HUES48 (cell line): ENCODE data around the gene CACNA1C.
"Not testable (repeated sequence)": the region's sequence is repeated elsewhere in the genome, so short reads cannot be mapped to it uniquely, and the experiment has no call there.

Experiments
- H3K27ac ChIP-seq: one replicate; pipeline ENCODE4 v1.7.0; 2013; ENCODE audit warnings: low read depth, low read length, inconsistent platforms
- H3K27me3 ChIP-seq: 2 replicates; pipeline ENCODE4 v1.6.1; 2013; ENCODE audit warnings: mild to moderate bottlenecking, low read length; ENCODE audit not compliant: control insufficient read depth, insufficient read depth
- H3K36me3 ChIP-seq: 2 replicates; pipeline ENCODE4 v1.6.1; 2013; ENCODE audit warnings: low read length; ENCODE audit not compliant: control insufficient read depth, insufficient read depth
- H3K4me1 ChIP-seq: 2 replicates; pipeline ENCODE4 v1.6.1; 2013; ENCODE audit warnings: mild to moderate bottlenecking, low read length; ENCODE audit not compliant: control insufficient read depth, insufficient read depth
- H3K4me3 ChIP-seq: 2 replicates; pipeline ENCODE4 v1.5.1; 2013; ENCODE audit warnings: mild to moderate bottlenecking, low read depth, low read length
- H3K9ac ChIP-seq: 2 replicates; pipeline ENCODE4 v1.6.1; 2013; ENCODE audit warnings: mild to moderate bottlenecking, low read depth, low read length, moderate library complexity
- H3K9me3 ChIP-seq: 2 replicates; pipeline ENCODE4 v1.6.1; 2013; ENCODE audit warnings: low read length; ENCODE audit not compliant: control insufficient read depth, insufficient read depth

CACNA1C gene

GRCh38 chr12:2248087-2248900, 195.5 kb downstream of the CACNA1C start:
- Histone ChIP-seq H3K27me3 (no peaks in the 10 kb centered on the region), H3K9me3 (no peaks in the 10 kb centered on the region), H3K36me3 (no peaks in the 10 kb centered on the region), H3K4me3 (no peak overlapping the region), H3K27ac (no peak overlapping the region), H3K4me1 (peaks cover 37% of the 10 kb centered on the region), H3K9ac (no peak overlapping the region)

GRCh38 chr12:2248901-2249381, 196.2 kb downstream of the CACNA1C start:
- Histone ChIP-seq H3K27me3 (no peaks in the 10 kb centered on the region), H3K4me3 (no peak overlapping the region), H3K36me3 (no peaks in the 10 kb centered on the region), H3K4me1 (peaks cover 30% of the 10 kb centered on the region), H3K9ac (no peak overlapping the region), H3K27ac (no peak overlapping the region), H3K9me3 (no peaks in the 10 kb centered on the region)

GRCh38 chr12:2250797-2251196, 198.0 kb downstream of the CACNA1C start:
- Histone ChIP-seq H3K36me3 (no peaks in the 10 kb centered on the region), H3K4me1 (peaks cover 12% of the 10 kb centered on the region), H3K9ac (no peak overlapping the region), H3K4me3 (no peak overlapping the region), H3K27ac (no peak overlapping the region), H3K9me3 (peaks cover 3% of the 10 kb centered on the region), H3K27me3 (no peaks in the 10 kb centered on the region)

- Histone ChIP-seq H3K36me3 (no peaks in the 10 kb centered on the region), H3K9ac (no peak overlapping the region), H3K27ac (no peak overlapping the region), H3K9me3 (peaks cover 5% of the 10 kb centered on the region), H3K27me3 (no peaks in the 10 kb centered on the region), H3K4me3 (no peak overlapping the region), H3K4me1 (peaks cover 9% of the 10 kb centered on the region)
Observed at GRCh38 chr12:2251526-2252209, 198.9 kb downstream of the CACNA1C start.

GRCh38 chr12:2255311-2255710, 202.5 kb downstream of the CACNA1C start:
- no peak overlapping the region for H3K9ac ChIP-seq
- no peaks in the 10 kb centered on the region for H3K36me3 ChIP-seq
- H3K27me3 ChIP-seq, result no peaks in the 10 kb centered on the region
- peaks cover 9% of the 10 kb centered on the region for H3K4me1 ChIP-seq
- H3K27ac ChIP-seq, result no peak overlapping the region
- no peak overlapping the region for H3K4me3 ChIP-seq
- H3K9me3 ChIP-seq, result peaks cover 5% of the 10 kb centered on the region

- not testable (repeated sequence) for H3K36me3 ChIP-seq, H3K4me3 ChIP-seq, H3K27ac ChIP-seq, H3K9me3 ChIP-seq, H3K4me1 ChIP-seq, H3K27me3 ChIP-seq, H3K9ac ChIP-seq
Observed at GRCh38 chr12:2255731-2256130, 202.9 kb downstream of the CACNA1C start.

GRCh38 chr12:2256453-2256852, 203.7 kb downstream of the CACNA1C start:
- H3K27me3 ChIP-seq, result no peaks in the 10 kb centered on the region
- H3K36me3 ChIP-seq, result no peaks in the 10 kb centered on the region
- H3K4me3 ChIP-seq, result no peak overlapping the region
- peaks cover 5% of the 10 kb centered on the region for H3K9me3 ChIP-seq
- peaks cover 9% of the 10 kb centered on the region for H3K4me1 ChIP-seq
- no peak overlapping the region for H3K9ac ChIP-seq
- no peak overlapping the region for H3K27ac ChIP-seq

GRCh38 chr12:2256915-2257314, 204.1 kb downstream of the CACNA1C start:
- peaks cover 5% of the 10 kb centered on the region for H3K4me1 ChIP-seq
- no peaks in the 10 kb centered on the region for H3K36me3 ChIP-seq
- no peaks in the 10 kb centered on the region for H3K27me3 ChIP-seq
- no peak overlapping the region for H3K27ac ChIP-seq
- H3K9ac ChIP-seq, result no peak overlapping the region
- H3K4me3 ChIP-seq, result no peak overlapping the region
- H3K9me3 ChIP-seq, result peaks cover 5% of the 10 kb centered on the region

GRCh38 chr12:2258025-2258424, 205.2 kb downstream of the CACNA1C start:
- Histone ChIP-seq H3K4me3 (no peak overlapping the region), H3K9ac (no peak overlapping the region), H3K27me3 (no peaks in the 10 kb centered on the region), H3K36me3 (no peaks in the 10 kb centered on the region), H3K27ac (no peak overlapping the region), H3K9me3 (peaks cover 5% of the 10 kb centered on the region), H3K4me1 (no peaks in the 10 kb centered on the region)

GRCh38 chr12:2259369-2259768, 206.6 kb downstream of the CACNA1C start:
- Histone ChIP-seq H3K4me1 (no peaks in the 10 kb centered on the region), H3K27ac (no peak overlapping the region), H3K36me3 (no peaks in the 10 kb centered on the region), H3K4me3 (no peak overlapping the region), H3K9ac (no peak overlapping the region), H3K27me3 (no peaks in the 10 kb centered on the region), H3K9me3 (peaks cover 5% of the 10 kb centered on the region)

- Histone ChIP-seq H3K9ac (no peak overlapping the region), H3K9me3 (peaks cover 5% of the 10 kb centered on the region), H3K4me1 (no peaks in the 10 kb centered on the region), H3K27ac (no peak overlapping the region), H3K36me3 (no peaks in the 10 kb centered on the region), H3K27me3 (no peaks in the 10 kb centered on the region), H3K4me3 (no peak overlapping the region)
Observed at GRCh38 chr12:2260441-2260840, 207.7 kb downstream of the CACNA1C start.
